T-helper 1 cell treated with Interleukin-12 subunit alpha and Interleukin-12 subunit beta and Interleukin-4 antibody, amounts not matched to agents 30 μg/mL and 1 μg/mL, for 36 hours (primary cell): ENCODE results near the gene GALNT18.

Source experiments
- H3K27ac Mint-ChIP-seq: one replicate; pipeline ENCODE4 v1.8.0; 2021; ENCODE audit warnings: mild to moderate bottlenecking, mixed read lengths
- H3K27me3 Mint-ChIP-seq: one replicate; pipeline ENCODE4 v1.8.0; 2021; ENCODE audit warnings: low read depth, mixed read lengths
- H3K36me3 Mint-ChIP-seq: one replicate; pipeline ENCODE4 v1.8.0; 2021; ENCODE audit warnings: low read depth, mixed read lengths
- H3K4me1 Mint-ChIP-seq: one replicate; pipeline ENCODE4 v1.8.0; 2021; ENCODE audit warnings: low read depth, mixed read lengths
- H3K4me3 Mint-ChIP-seq: one replicate; pipeline ENCODE4 v1.8.0; 2021; ENCODE audit warnings: mild to moderate bottlenecking, moderate library complexity, mixed read lengths
- H3K9me3 Mint-ChIP-seq: one replicate; pipeline ENCODE4 v1.8.0; 2021; ENCODE audit warnings: mixed read lengths

Gene GALNT18

GRCh38 chr11:11483627-11484026 is 138.2 kb downstream of the GALNT18 start:
- H3K4me3 Mint-ChIP-seq, result no peak overlapping the region
- H3K27me3 Mint-ChIP-seq, result no peaks in the 10 kb centered on the region
- no peaks in the 10 kb centered on the region for H3K4me1 Mint-ChIP-seq
- no peak overlapping the region for H3K27ac Mint-ChIP-seq
- H3K9me3 Mint-ChIP-seq, result no peaks in the 10 kb centered on the region
- no peaks in the 10 kb centered on the region for H3K36me3 Mint-ChIP-seq

GRCh38 chr11:11482730-11483129 is 139.1 kb downstream of the GALNT18 start:
- Mint-ChIP-seq H3K4me1 (no peaks in the 10 kb centered on the region), H3K4me3 (no peak overlapping the region), H3K9me3 (no peaks in the 10 kb centered on the region), H3K27me3 (peaks cover 3% of the 10 kb centered on the region), H3K27ac (no peak overlapping the region), H3K36me3 (no peaks in the 10 kb centered on the region)

GRCh38 chr11:11481371-11481770 is 140.4 kb downstream of the GALNT18 start:
- Mint-ChIP-seq H3K9me3 (no peaks in the 10 kb centered on the region), H3K4me3 (no peak overlapping the region), H3K36me3 (no peaks in the 10 kb centered on the region), H3K4me1 (no peaks in the 10 kb centered on the region), H3K27ac (no peak overlapping the region), H3K27me3 (peaks cover 4% of the 10 kb centered on the region)

- H3K36me3 Mint-ChIP-seq, result no peaks in the 10 kb centered on the region
- H3K27me3 Mint-ChIP-seq, result peaks cover 4% of the 10 kb centered on the region
Measured at GRCh38 chr11:11480971-11481370, 140.8 kb downstream of the GALNT18 start.

GRCh38 chr11:11478687-11479086 is 143.1 kb downstream of the GALNT18 start:
- H3K9me3 Mint-ChIP-seq, result no peaks in the 10 kb centered on the region
- no peaks in the 10 kb centered on the region for H3K4me1 Mint-ChIP-seq
- peaks cover 4% of the 10 kb centered on the region for H3K27me3 Mint-ChIP-seq
- no peaks in the 10 kb centered on the region for H3K36me3 Mint-ChIP-seq
- no peak overlapping the region for H3K4me3 Mint-ChIP-seq
- H3K27ac Mint-ChIP-seq, result no peak overlapping the region

More at GRCh38 chr11:11480971-11481370, 140.8 kb downstream of the GALNT18 start:
- no peaks in the 10 kb centered on the region for H3K4me1 Mint-ChIP-seq
- no peak overlapping the region for H3K27ac Mint-ChIP-seq
- H3K9me3 Mint-ChIP-seq, result no peaks in the 10 kb centered on the region
- H3K4me3 Mint-ChIP-seq, result no peak overlapping the region

DNA sequence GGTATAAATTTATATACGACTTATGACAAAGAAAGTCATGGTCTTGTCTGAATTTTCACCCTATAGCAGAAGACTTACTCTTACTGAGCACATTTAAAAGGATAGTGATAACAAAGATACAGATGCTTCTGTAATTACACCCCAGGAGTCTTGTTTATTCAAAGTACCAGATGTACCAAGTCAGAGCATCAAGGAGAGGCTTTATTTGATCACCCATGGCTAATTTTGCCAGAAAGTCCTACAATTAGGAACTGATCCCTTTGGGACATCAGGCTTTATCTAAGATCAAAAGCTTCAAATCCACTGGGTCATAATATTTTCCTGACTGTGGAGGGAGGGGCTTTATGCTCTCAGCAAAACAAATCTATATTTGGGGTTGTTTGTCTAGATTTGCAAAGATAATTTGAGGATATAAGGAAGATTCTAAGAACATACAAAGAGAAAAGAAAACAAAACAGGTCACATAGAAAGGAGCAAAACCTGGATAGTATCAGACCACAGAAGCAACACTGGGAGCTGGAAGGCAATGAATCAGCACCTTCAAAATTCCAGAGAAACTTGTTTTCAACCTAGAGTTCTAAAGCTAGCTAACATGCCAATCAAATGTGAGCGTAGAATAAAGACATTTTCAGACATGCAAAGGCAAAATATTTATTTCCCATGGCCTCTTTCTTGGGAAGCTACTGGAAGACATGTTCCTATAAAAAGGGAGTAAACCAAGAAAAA is 143.9 kb downstream of the GALNT18 start:
- H3K4me1 Mint-ChIP-seq, result no peaks in the 10 kb centered on the region
- no peak overlapping the region for H3K27ac Mint-ChIP-seq
- peaks cover 4% of the 10 kb centered on the region for H3K27me3 Mint-ChIP-seq
- no peaks in the 10 kb centered on the region for H3K36me3 Mint-ChIP-seq
- H3K9me3 Mint-ChIP-seq, result no peaks in the 10 kb centered on the region
- no peak overlapping the region for H3K4me3 Mint-ChIP-seq

GRCh38 chr11:11476971-11477645 is 144.7 kb downstream of the GALNT18 start:
- Mint-ChIP-seq H3K4me1 (no peaks in the 10 kb centered on the region), H3K36me3 (no peaks in the 10 kb centered on the region), H3K4me3 (no peak overlapping the region), H3K27ac (no peak overlapping the region), H3K9me3 (no peaks in the 10 kb centered on the region), H3K27me3 (peaks cover 4% of the 10 kb centered on the region)

DNA sequence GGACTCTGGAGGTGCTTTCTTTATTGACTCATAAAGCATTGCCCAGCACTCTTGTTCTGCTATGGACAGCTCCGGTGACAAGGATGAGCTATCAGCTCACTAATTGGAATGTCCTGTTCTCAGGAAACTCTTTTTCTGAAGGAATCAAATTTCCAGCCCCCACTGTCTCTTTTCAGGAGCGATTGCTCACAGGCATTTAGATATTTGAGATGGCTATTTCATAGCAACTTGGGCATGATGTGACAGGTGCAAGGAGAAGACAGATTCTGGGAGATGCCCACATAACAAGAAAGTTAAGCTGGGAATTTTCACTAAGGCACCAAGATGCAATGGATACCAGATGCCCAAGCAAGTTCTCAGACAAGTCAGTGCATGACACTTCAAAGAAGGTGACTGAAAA is 145.3 kb downstream of the GALNT18 start:
- peaks cover 4% of the 10 kb centered on the region for H3K27me3 Mint-ChIP-seq
- no peaks in the 10 kb centered on the region for H3K36me3 Mint-ChIP-seq
- no peaks in the 10 kb centered on the region for H3K9me3 Mint-ChIP-seq
- no peak overlapping the region for H3K27ac Mint-ChIP-seq
- no peaks in the 10 kb centered on the region for H3K4me1 Mint-ChIP-seq
- no peak overlapping the region for H3K4me3 Mint-ChIP-seq

DNA sequence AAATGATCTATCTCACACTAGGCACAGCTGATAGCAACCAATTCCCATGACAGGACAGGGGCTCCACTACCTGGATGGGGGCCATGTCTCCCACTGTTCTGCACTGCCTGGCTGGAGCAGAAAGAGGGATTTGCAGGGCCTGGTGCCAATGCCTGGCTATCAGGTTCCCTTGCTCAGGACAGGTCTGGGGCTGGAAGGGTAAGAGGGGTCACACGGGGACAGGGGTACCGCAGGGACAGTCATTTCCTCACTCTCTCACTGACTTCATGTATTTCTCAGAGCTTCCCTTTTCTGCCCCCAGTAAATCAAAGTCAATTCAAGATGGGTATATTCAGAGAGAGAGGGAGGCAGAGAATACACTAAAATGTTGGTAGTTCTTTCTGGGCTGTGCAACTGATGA is 149.7 kb downstream of the GALNT18 start:
- Mint-ChIP-seq H3K27ac (no peak overlapping the region), H3K36me3 (no peaks in the 10 kb centered on the region), H3K4me3 (no peak overlapping the region), H3K9me3 (no peaks in the 10 kb centered on the region), H3K27me3 (no peaks in the 10 kb centered on the region), H3K4me1 (no peaks in the 10 kb centered on the region)

DNA sequence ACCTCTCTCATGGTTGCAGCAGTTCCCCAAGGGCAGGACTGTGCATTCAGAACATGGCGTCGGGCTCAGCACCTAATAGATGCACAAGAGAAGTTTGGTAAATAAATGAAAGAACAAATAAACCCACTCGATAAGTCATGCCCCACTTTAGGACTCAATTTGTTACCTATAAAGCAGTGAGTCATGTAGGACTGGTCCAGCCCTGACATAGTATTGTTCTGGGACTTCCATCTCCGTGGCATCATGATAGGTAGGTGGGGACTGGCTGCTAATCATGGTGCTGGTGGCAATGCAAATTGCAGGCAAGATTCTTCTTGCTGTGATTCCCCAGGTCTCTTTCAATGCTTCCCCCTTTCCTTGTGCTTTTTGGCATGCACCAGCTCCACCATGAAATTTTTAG is 150.6 kb downstream of the GALNT18 start:
- Mint-ChIP-seq H3K27ac (no peak overlapping the region), H3K36me3 (no peaks in the 10 kb centered on the region), H3K4me3 (no peak overlapping the region), H3K9me3 (no peaks in the 10 kb centered on the region), H3K27me3 (no peaks in the 10 kb centered on the region), H3K4me1 (no peaks in the 10 kb centered on the region)

GRCh38 chr11:11468954-11469353 is 152.9 kb downstream of the GALNT18 start:
- H3K27me3 Mint-ChIP-seq, result no peaks in the 10 kb centered on the region
- H3K4me1 Mint-ChIP-seq, result no peaks in the 10 kb centered on the region
- no peaks in the 10 kb centered on the region for H3K36me3 Mint-ChIP-seq
- H3K27ac Mint-ChIP-seq, result no peak overlapping the region
- no peak overlapping the region for H3K4me3 Mint-ChIP-seq
- no peaks in the 10 kb centered on the region for H3K9me3 Mint-ChIP-seq

DNA sequence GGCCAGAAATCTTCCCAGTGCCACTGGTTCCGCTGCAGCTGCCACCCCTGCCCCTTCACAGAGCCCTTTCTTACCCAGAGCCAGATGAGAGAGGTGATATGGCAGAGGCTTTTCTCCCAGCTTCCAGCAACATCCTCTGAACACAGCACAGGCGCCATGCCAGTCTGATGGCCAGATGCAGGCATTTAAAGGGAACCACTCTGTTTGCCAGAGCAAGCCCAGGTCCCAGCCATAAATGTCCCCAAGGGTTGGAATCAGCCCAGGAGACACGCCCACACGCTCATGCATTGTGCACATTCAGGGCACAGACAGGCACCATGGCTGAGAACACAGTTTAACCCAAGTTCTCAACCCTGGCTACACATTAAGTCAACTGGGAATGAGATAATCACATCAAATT is 154.5 kb downstream of the GALNT18 start:
- no peak overlapping the region for H3K4me3 Mint-ChIP-seq

DNA sequence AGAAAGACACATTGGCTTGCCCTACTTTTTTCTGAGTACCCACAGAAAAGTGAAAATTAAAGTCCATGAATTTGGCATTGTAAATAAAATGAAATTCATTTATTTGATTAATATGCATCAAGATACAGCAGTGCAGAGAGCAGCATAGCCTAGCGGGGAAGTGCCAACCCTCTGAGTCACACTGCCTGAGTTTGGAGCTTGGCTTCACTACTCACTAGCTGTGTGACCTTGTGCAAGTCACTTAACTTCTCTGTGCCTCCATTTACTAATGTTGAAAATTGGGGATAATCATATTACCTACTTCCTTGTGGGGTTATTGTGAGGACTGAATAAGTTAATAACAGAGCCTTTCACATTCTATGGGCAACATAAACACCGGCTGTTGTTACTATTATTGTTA is 157.2 kb downstream of the GALNT18 start:
- H3K4me3 Mint-ChIP-seq, result no peak overlapping the region
- no peaks in the 10 kb centered on the region for H3K4me1 Mint-ChIP-seq
- no peaks in the 10 kb centered on the region for H3K36me3 Mint-ChIP-seq
- H3K9me3 Mint-ChIP-seq, result no peaks in the 10 kb centered on the region
- H3K27me3 Mint-ChIP-seq, result no peaks in the 10 kb centered on the region
- H3K27ac Mint-ChIP-seq, result no peak overlapping the region

More for the DNA sequence above, 154.5 kb downstream of the GALNT18 start:
- Mint-ChIP-seq H3K4me1 (no peaks in the 10 kb centered on the region), H3K27ac (no peak overlapping the region), H3K36me3 (no peaks in the 10 kb centered on the region), H3K9me3 (no peaks in the 10 kb centered on the region), H3K27me3 (no peaks in the 10 kb centered on the region)

DNA sequence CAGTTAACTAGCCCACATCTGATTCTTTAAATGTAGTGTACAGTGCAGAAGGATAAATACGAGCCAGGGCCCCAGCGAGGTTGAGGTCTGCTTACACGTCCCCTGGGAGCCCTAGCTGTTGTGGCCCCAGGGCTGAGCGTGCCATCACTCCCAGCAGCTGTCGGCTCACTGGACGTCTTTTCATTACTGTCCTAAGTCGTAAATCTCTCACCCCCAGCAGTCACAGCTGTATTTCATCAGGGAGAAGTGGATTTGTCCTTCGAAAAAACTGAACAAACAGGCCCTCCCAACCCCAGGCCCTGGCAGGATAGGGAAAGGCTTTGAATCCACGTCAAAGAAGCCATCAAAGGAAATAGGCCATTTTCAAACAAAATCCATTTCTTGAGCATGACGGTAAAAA is 158.4 kb downstream of the GALNT18 start:
- H3K36me3 Mint-ChIP-seq, result no peaks in the 10 kb centered on the region
- H3K27me3 Mint-ChIP-seq, result no peaks in the 10 kb centered on the region
- H3K4me1 Mint-ChIP-seq, result no peaks in the 10 kb centered on the region
- no peaks in the 10 kb centered on the region for H3K9me3 Mint-ChIP-seq
- H3K27ac Mint-ChIP-seq, result no peak overlapping the region
- no peak overlapping the region for H3K4me3 Mint-ChIP-seq

DNA sequence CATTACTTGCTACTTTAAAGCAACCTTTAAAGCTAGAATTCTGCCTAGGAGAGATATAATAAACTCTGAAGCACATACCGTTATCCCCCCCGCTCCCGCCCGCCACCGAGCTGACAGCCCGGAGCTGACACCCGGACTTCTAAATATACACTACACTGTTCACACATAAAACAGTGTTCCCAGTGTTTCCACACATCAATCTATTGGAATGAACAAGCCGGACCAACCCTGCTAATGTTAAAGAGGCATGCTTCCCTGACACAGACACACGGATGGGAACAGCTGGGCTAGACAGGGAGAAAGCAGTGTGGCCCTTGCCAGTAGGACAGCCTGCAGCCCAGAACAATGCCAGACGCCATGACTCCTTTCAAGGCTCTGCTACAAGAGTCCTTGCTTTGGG is 160.3 kb downstream of the GALNT18 start:
- Mint-ChIP-seq H3K4me1 (no peaks in the 10 kb centered on the region), H3K27me3 (no peaks in the 10 kb centered on the region), H3K9me3 (no peaks in the 10 kb centered on the region), H3K27ac (no peak overlapping the region), H3K4me3 (no peak overlapping the region), H3K36me3 (no peaks in the 10 kb centered on the region)
